NCI-H526 treated with DMSO at 0.1 percent for 48 hours (cell line): ENCODE results near the gene NUP58.

Experiments
- DNase-seq: peaks from one replicate; lab custom pipeline; 2025; lab: John Stamatoyannopoulos, UW

The NUP58 gene, protein sequence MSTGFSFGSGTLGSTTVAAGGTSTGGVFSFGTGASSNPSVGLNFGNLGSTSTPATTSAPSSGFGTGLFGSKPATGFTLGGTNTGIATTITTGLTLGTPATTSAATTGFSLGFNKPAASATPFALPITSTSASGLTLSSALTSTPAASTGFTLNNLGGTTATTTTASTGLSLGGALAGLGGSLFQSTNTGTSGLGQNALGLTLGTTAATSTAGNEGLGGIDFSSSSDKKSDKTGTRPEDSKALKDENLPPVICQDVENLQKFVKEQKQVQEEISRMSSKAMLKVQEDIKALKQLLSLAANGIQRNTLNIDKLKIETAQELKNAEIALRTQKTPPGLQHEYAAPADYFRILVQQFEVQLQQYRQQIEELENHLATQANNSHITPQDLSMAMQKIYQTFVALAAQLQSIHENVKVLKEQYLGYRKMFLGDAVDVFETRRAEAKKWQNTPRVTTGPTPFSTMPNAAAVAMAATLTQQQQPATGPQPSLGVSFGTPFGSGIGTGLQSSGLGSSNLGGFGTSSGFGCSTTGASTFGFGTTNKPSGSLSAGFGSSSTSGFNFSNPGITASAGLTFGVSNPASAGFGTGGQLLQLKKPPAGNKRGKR

DNA sequence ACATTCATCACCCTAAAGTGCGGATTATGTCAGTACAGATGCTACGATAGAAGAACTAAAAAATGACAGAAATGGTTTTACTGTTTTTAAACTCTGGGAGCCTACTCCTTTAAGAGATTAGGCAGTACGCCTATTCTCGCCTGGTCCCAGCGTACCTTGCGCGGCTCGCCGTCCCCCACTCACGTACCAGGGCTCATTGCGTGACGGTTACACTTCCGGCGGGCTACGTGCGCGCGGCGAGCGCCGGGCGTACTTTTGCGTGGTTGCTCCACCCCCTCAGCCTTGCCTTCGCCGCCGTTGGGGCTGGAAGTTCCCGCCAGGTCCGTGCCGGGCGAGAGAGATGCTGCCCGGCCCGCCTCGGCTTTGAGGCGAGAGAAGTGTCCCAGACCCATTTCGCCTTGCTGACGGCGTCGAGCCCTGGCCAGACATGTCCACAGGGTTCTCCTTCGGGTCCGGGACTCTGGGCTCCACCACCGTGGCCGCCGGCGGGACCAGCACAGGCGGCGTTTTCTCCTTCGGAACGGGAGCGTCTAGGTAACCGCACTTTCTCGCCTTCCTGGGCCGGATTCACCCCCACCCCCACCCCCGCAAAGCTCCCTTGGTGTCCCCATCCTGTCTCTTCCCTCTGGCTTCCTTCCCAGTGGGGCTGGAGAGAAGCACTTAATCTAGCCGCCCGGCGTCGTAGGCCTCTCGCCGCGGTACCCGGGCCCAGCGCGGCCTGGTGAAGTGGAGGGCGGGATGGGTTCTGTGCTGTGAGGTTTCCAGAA is at the start of gene NUP58:
TSS of gene NUP58 (plus strand) at position 279 of the 767 bp plus-strand sequence. CDS start at position 428, 149 bp downstream.
- DNase-seq = peak; percentile 92

DNA sequence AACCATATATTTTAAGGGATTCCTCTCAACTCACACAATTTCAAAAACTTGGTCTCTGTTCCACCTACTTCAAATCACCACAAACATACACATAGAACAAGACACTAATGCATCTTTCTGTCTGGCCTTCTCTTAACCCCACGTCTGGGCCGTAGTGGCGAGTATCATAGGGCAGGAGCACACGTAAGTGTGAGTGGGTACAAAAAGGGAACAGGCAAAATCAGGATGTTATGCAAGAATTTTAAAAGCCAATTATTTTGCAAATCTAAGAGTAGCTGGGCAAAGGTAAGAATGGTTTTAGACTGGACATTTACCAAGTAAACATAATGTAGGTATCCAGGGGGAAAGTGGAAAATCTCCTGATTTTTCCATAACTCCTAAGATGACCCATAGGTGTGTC is 49.2 kb upstream of the NUP58 start:
- no peak for DNase-seq

DNA sequence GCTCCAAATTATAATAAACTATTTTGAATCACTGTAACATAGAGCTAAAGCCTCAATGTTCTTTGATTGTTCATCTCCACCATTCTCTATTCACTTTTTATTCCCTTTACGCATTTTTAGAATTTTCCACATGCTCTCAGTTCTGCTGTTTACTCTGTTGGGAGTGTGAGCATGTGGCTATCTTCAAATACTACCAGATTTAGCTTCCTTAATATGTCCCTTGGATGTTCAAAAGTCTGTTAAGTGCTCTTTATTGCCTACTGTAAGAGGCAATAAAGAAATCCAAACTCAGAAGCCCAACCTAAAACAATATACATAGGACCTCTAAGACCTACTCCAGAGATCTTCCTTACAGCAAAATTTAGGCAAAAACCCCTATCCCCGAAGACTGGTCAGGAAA is 48.7 kb upstream of the NUP58 start:
- DNase-seq = no peak

DNA sequence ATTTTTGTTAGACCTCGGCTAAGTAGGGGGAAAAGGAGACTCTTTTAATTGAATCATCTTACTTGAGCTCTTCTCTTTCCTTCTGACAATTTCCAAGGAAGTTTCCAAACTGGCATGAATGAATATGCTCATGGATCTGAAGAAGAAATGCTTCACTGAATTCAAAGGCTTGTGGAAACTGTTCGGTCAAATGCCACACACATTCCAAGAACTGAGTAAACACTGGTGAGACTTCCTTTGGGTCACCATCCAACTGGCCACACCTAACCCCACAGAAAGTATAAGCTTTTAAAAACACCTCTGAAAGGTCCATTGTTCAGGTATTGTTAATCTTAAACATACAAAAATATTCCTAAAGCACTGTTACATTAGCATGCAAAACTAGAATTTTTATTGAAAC is 47.7 kb upstream of the NUP58 start:
- DNase-seq = no peak

DNA sequence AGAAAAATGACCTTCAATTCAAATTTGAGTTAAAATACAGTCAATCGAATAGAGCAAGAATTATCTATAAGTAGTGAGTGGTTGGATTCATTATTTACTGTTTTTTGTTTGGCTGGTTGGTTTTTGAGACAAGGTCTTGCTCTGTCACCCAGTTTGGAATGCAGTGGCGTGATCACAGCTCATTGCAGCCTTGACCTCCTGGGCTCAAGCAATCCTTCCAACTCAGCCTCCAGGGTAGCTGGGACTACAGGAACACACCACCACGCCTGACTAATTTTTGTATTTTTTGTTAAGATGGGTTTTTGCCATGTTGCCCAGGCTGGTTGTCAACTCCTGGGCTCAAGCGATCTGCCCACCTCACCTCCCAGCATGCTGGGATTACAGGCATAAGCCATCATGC is 39.2 kb upstream of the NUP58 start:
- DNase-seq = no peak

DNA sequence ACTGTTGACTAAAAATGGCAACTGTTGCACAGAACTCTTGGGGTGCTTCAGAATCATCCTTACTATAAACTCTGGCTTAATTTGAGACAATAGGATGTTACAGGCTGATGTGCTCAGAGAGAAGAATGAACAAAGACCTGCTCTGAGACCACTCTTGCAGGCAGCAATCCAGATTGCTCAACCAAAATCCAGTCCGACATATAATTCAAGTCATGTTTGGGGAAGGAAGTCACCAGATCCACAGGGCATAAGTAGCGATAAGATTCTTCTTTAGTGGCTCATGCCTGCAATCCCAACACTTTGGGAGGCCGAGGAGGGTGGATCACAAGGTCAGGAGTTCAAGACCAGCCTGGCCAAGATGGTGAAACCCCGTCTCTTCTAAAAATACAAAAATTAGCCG is 34.7 kb upstream of the NUP58 start:
- DNase-seq = no peak

DNA sequence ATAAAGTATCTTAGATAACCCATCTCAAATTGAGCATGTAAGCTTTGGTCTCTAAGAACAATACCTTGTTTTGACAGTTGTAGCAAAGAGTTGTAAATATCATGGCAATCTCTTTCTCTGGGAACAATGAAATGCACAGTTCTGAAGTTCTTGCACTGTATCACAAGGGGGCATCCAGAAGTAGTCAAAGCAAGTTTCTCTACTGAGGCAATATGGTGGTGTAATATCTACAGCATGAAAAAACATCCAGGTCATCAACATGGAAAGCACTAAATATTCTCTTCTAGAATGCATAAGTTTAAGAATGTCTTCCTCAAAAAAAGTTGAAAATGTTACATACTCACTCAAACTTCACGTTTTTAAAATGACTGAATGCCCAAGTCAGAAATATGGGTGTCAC is 33.7 kb upstream of the NUP58 start:
- no peak for DNase-seq

DNA sequence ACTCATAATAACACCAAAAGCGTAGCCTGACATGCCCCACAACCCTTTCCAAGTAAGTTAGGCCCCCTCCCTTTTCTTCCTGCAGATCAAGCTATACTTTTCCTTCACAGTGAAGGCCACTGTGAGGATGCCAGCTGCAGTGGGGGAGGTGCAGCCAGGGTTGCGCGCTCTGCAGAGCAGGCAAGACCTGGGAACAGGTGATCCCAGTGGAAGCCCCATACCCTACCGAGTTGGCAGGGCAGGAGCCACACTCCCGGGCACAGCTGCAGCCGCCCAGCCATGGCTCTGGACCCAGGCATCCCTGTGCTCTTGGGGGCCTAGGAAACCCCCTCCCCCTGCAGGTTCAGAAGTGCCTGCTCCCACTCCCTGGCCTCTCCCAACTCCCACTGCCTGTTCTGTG is 32.9 kb upstream of the NUP58 start:
- no peak for DNase-seq

DNA sequence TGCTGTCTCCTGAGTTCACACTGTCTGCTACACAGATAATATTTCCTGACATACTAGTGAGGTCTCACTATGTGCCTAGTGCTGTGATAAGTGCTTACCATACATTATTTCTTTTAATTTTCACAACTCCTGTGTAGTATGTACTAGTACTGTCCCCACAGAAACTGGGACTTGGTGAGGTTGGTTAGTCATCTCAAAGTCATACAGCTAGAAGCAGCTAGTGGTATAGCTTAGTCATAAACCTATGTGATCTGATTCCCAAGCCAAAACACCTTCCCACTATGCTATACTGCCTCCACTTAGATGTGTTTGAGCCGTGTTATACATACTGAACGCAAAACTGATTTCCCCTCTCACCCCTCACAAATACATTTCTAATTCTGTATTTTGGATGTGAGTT is 24.7 kb upstream of the NUP58 start:
- DNase-seq = no peak

DNA sequence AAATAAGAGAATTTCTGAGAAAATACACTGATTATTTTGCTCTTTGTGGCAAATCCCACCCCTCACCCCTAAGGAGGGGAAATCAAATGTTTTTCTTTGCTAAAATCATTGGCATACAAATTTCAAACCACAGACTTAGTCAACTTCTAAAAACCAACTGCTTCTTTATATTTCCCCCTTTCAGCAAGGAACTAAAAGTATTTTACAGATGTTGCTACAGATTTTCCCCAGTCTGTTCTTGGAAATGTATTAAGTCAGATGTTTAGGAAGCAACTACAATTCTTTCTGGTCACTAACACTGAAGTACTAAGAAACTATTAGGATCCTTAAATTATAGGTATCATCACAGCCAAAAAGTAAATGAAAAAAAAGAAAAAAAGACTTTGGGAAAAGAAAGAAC is 21.0 kb upstream of the NUP58 start:
- no peak for DNase-seq

DNA sequence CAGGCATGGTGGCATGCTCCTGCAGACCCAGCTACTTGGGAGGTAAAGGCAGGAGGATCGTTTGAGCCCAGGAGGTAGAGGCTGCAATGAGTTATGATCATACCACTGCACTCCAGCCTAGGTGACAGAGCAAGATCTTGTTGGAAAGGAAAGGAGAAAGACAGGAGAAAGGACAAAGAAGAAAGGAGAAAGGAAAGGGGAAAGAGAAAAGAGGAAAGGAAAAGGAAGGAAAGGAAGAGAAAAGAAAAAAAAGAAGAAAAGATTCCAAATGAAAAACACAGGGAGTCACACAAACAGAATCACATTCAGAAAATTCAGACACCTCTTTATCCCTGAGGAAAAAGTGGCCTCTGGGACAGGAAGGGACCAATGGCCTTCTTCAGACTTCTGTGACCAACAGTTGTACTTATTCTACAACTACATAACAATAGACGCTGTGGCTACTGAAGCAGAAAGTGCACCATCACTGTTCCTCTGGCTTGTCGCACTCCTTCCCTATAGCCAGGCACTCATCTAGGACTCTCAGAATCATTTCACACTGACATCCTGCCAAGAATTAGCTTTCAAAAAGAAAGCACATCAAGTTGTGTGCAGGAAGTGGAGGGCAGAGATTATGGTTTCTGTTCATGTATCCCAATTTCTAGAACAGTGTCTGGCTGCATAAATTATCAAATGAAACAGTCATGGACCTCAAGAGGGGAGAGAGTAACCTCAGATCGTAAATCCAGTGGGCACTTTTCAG is 20.1 kb upstream of the NUP58 start:
- no peak for DNase-seq

DNA sequence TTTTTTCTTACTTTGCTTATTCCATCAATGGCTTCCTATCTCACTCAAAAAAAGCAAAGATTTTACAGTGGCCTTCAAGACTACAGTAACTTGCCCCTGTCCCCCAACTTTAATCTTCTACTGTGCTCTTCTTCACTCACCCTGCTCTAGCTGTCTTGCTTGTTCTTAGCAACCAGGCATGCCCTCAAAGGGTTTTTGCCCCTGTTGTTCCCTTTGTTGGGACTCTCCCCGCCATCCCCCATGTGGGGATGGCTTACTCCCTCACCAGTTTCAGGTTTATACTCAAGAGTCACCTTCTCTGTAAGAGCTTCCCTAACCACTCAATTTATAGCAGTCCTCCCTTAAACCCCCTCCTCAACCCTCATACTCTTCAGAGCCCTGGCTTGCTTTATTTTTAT is 19.5 kb upstream of the NUP58 start:
- no peak for DNase-seq

DNA sequence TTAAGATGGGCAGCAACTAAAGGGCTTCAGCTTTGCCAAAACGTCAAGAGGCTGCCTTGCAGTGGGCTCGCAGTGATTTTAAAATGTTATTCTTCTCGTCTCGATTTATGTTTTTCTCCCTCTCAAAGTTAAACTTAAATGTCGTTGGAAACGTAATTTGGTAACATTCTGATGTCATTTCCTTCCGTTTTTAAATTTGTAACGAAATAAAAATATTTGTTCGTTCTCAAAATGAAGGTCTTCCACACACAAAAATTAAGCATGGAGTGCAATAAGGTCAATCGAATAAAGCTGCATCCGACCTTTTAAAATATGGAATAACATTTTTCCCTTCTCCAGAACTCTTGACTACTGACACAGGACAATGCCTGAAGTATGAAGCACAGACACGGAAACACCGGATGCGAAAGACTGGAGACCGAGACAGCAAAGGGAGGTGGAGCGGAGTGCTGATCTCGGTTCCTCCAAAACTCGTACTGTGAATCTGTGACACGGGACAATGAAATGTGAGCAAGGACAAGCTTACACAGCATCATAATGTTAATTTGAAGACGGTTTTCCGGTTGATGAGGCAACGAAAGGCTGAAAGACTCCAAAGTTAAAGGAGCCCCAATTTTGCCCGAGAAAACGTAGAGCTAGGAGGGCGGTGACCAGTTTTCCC is 15.0 kb upstream of the NUP58 start:
- peak; percentile 66 for DNase-seq

DNA sequence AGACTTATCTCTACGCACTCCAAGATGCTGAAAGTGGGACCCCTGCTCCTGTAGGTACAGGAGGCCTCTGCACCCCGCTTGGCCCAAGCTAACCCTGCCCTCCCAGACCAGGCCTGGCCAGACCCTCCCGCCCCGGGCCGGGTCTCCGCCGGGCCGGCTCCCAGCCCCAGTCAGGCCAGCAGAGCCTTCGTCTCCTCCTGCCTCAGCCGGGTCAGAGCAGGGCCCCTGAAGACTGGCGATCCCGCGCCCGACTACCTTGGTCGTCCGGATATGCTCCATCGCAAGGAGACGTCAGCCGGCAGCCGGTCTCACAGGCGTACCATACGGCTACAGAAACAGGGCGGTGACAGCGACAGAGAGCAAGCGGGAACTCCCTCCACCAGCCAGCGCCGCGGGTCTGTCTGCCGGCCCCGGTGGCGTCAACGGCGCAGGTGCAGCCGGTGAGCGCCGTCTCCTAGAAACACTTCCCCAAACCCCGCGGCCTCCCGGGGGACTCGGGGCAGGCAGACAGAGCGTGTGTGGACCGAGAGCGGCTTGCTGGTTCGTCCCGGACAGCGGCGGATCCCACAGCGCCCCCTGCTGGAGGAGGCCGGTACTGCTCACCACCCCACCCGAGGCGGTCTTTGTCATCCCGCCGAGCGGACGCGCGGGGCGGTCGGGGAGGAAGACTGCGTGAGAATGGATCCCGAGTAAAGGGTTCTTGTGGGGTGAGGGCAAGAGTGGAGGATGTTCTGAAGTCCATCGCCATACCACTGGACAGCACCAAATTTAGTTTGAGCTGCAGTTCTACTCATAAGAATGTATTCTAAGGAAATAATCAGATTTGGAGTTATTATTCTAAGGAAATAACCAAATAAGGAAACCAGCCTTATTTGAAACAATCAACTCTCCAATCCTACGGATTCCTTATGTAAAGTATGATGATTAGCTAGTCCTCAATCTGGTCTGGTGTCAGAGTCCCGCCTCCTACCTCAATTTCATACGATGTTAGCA is 14.2 kb upstream of the NUP58 start, which contains the start of gene MTMR6:
TSS of gene MTMR6 (minus strand) at position 520 of the 993 bp plus-strand sequence. CDS start at position 279, 241 bp downstream.
- DNase-seq = peak; percentile 96

DNA sequence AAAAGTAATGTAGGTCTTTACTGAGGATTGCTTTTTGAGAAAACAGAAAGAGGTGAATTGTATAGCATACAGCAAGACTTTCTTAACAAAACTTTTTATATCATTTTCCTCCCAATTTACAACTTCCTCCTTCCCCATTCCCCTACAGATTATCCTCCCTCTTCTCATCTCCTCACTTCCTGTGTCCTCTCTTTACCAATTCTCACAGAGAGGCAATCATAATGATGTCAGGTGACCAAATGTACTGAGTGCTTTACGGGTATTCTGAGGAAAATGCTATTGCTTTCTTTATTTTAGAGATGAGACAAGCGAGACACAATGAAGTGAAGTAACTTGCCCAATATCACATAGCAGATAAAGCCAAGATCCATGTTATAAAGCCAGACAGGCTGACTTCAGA is 12.5 kb upstream of the NUP58 start:
- DNase-seq = no peak

DNA sequence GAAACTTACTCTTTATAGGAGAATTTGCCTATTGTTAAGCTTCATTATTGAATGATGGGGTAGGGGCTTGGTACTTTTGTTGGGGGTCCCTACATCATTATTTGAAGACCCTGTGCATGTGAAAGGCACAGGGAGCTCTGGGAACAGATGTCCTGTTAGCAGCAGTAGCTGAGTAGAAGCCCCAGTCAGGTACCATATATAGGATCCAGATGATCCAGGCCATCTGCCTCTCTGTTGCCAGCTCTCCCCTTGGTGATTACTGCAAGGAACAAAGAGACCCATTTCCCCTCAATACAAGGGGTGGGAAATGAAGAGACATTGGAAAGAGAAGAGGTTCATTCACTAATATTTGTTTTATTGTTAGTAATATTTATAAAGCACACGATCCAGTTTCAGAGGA is 9.7 kb upstream of the NUP58 start:
- DNase-seq = no peak

DNA sequence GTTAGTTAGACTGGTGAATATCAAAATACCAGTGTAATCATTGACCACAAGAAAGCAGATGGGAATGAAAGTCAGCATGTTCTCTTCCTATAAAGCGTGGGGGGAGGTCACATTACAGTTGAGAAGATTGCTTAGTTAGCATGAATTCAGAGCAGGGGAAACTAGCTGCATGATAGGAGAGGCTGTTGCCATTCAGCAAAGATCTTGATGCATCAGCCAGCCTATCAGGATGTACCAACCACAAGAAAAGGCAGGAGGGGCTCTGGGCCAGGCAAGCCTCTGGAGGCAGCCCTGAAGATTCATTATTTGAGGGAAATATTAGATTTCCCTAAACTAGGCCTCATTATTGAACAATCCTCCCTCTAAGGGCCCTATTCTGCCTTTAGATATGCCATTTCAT is 9.1 kb upstream of the NUP58 start:
- no peak for DNase-seq

DNA sequence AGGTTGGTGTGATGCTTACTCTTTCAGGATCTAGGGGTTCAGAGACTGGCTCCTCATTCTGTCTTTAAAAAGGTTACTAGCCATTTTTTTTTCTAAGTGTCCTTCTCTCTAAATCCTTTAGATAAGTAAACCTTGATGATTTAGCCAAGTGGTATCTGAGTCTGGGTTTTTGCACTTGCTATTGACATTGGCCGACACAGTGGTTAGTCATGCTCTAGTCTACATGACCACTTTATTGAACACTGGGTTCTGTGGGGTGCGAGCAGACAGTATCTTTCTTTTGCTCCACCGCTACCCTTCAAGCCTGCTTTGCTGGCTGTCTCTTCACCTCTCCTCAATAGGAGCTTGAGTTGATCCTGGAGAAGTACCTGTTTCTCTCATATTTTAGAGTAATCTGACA is 6.2 kb upstream of the NUP58 start:
- DNase-seq = no peak

DNA sequence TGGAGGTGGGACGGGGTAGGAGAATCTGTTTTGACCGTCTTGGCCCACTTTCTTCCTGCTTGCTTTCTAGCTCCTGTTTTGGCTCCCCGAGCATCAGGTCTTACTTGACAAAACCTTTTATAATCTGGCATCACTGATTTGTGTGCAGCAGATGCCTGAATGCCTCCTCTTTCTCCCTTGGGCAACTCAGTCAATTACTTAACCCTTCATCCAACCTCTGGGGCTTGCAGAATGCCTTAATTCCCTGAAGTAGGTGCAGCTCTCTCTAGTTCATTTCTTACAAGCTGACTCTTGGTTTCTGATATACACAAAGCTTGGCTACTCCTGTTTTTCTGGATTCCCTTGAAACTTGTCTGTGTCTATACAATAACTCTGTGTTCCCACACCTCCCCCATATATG is 5.7 kb upstream of the NUP58 start:
- no peak for DNase-seq

DNA sequence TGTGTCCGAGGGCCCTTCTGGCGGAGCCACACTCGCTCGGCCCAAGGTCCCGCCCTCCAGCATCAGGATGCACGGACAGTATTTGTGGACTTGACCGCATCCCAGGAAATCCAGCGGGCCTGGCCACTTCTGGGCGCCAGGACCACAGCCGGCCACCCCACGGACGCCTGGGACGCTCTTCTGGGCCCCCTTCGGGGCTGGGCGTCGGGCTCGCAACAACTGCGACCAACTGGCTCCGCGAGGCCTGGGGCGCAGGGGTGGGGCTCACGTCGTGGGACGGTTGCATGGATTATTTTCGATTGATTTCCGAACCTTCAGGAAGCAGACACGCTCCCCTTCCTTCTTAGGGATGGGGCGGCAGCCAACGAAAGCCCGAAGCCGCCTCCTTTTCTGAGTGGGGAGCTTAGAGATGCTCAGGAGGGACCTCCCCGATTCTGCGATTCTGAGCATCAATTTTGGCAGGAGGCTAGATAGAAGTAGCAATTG is 521 bp upstream of the NUP58 start:
- DNase-seq = no peak
